Left renal pelvis (tissue), 4 donors: ENCODE measurements around the gene DHRS1. TPM values are rescaled to one million over a fixed set of nuclear protein-coding genes. Genes with fewer than 3 reads are reported as not detected.

ENCODE experiments used
- DNase-seq, 4 donors: peaks; one replicate each; pipeline ENCODE4 v3.0.0-alpha.2; 2013; ENCODE audit warnings: low read depth in 4 of 4, low spot score in 3 of 4
- polyA plus RNA-seq, 4 donors: library from polyadenylated mRNA; unstranded; fragments of 120-200 nt; gene quantifications; one replicate each; pipeline ENCODE4 v1.2.1, GENCODE V29; 2013; ENCODE audit not compliant: insufficient read length in 4 of 4

Gene DHRS1
- polyA plus RNA-seq, 4 donors: 27.8 to 54.8 (median 43.2) TPM

- no peak for DNase-seq
Observed at GRCh38 chr14:24310646-24311604, 11.3 kb upstream of the DHRS1 start, which contains the start of gene LTB4R. Gene LTB4R, plus strand, starts transcription at chr14:24311502. Its CDS starts 4,150 bp downstream, at chr14:24315652.

GRCh38 chr14:24310265-24310645 lies 10.7 kb upstream of the DHRS1 start:
- no peak for DNase-seq

GRCh38 chr14:24309538-24310264 lies 10.1 kb upstream of the DHRS1 start, which contains the start of gene LTB4R2:
Gene LTB4R2, plus strand, starts transcription at chr14:24310140. Its CDS starts 525 bp downstream, at chr14:24310665.
- no peak for DNase-seq

- DNase-seq: no peak
Observed at GRCh38 chr14:24308342-24309124, 9.0 kb upstream of the DHRS1 start.

GRCh38 chr14:24307575-24308341 lies 8.2 kb upstream of the DHRS1 start, which contains the start of gene CIDEB:
Gene CIDEB, minus strand, starts transcription at chr14:24307977. Its CDS starts 119 bp downstream, at chr14:24307858.
- DNase-seq: no peak

- DNase-seq: no peak
Observed at GRCh38 chr14:24307156-24307574, 7.6 kb upstream of the DHRS1 start.

GRCh38 chr14:24304019-24304387 lies 4.4 kb upstream of the DHRS1 start:
- DNase-seq: no peak

GRCh38 chr14:24300326-24300980 lies 873 bp upstream of the DHRS1 start:
- no peak for DNase-seq

- no peak for DNase-seq
Observed at GRCh38 chr14:24298892-24299254, 707 bp downstream of the DHRS1 start.

GRCh38 chr14:24297190-24297964 lies 2.2 kb downstream of the DHRS1 start:
- no peak for DNase-seq

- DNase-seq: no peak
Observed at GRCh38 chr14:24296341-24297157, 3.0 kb downstream of the DHRS1 start.

- no peak for DNase-seq
Observed at GRCh38 chr14:24293525-24293924, 6.1 kb downstream of the DHRS1 start.

- DNase-seq: no peak
Observed at GRCh38 chr14:24292118-24292807, 7.3 kb downstream of the DHRS1 start.

GRCh38 chr14:24291446-24292117 lies 8.0 kb downstream of the DHRS1 start:
- DNase-seq: no peak

- DNase-seq: no peak
Observed at GRCh38 chr14:24290746-24291145, 8.8 kb downstream of the DHRS1 start.

GRCh38 chr14:24289649-24290280 lies 9.8 kb downstream of the DHRS1 start:
- DNase-seq: no peak
